HG03045 (cell line): ENCODE measurements around the gene XPO1.

ENCODE experiments used
- ATAC-seq: cut with Tn5 transposase; IDR thresholded peaks from one replicate; pipeline ENCODE4 v1.9.1; 2021; ENCODE audit warnings: mild to moderate bottlenecking, moderate library complexity; ENCODE audit not compliant: unreplicated experiment

The XPO1 gene

GRCh38 chr2:61437170-61437569, 101.0 kb downstream of the XPO1 start:
- ATAC-seq = no peak

GRCh38 chr2:61436092-61436491, 102.1 kb downstream of the XPO1 start:
- no peak for ATAC-seq

DNA sequence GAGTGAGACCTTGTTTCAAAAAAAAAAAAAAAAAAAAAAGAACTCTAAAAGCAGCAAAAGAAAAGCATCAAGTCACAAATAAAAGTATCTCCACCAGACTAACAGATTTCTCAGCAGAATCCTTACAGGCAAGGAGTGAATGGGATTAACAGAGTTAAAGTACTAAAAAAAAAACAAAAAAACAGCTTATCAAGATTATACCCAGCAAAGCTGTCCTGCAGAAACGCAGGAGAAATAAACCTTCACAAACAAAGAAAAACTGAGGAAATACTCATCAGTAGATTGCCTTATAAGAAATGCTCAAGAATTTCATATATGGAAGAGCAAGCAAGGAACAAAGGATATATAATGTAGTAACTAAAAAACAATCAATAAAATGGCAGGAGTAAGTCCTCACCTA, 102.9 kb downstream of the XPO1 start:
- ATAC-seq = no peak

DNA sequence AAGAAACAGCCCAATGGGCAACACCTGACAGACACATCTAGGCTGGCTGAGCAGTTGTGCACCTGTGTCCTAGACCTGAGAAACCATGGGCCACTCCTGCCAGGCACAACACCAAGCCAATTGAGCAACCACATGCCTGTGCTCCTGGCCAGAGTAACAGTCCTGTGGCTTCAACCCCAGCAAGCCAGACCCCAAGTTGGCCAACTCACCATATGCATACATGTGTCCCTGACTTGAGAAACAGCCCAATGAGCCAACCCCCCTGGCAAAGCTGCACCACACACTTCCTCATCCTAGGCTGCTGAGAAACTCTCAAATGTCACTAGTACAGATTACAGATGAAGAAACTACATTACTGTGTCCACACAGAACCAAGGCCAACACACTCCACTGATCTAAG, 103.8 kb downstream of the XPO1 start:
- ATAC-seq = no peak

GRCh38 chr2:61433606-61434005, 104.5 kb downstream of the XPO1 start:
- no peak for ATAC-seq

DNA sequence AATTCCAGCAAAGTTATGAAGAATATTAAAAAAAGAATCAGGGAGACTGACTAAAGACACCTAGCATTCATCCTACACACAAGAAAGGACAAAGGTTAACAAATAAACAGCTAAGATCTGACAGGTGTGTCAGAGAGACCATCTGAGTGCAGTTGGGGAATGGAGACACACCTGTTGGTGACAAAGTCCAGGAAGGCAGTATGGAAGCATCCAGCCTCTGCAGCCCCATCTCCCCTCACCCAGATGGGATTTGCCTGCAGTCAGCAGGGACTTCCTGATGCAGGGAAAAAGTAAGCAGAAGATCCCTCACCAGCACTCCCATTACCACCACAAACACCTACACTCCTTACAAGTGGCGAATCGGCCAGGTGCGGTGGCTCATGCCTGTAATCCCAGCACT, 105.2 kb downstream of the XPO1 start:
- ATAC-seq = no peak

- ATAC-seq = no peak
These were observed 106.8 kb downstream of the XPO1 start for GRCh38 chr2:61431345-61431744.
